ENCODE data around the gene PYM1.

GRCh38 chr12:55942577-55943136 lies 15.0 kb upstream of the PYM1 start:
- no peak for TF ChIP-seq CTCF (IDR thresholded peaks at IDR 0.05; ENCODE audit: control extremely low read depth in 1 of 3, insufficient read depth in 1 of 3, low read depth in 1 of 3, low read length in 3 of 3)
- TF ChIP-seq TAF7 (optimal IDR thresholded peaks at IDR 0.05; ENCODE audit: borderline replicate concordance, low read depth, low read length), result no peak
- TF ChIP-seq CREB1 (IDR thresholded peaks at IDR 0.05), result no peak
- TF ChIP-seq POLR2A (IDR thresholded peaks at IDR 0.05; ENCODE audit: control extremely low read depth in 1 of 2, low read depth in 2 of 2, low read length in 2 of 2), result no peak
- TF ChIP-seq EGR1 (IDR thresholded peaks at IDR 0.05; ENCODE audit: borderline replicate concordance, low read depth, low read length), result no peak
- no peak for TF ChIP-seq TBP (IDR thresholded peaks at IDR 0.05; ENCODE audit: low read depth, low read length)
- TF ChIP-seq CEBPB (IDR thresholded peaks at IDR 0.05; ENCODE audit: low read depth, low read length), result no peak

Data from H1 (cell line).